HEK293 (cell line): ENCODE measurements around the gene GPAT2.
"Not testable (repeated sequence)": the region's sequence is repeated elsewhere in the genome, so short reads cannot be mapped to it uniquely, and the experiment has no call there.

Source experiments
- CTCF ChIP-seq: fragments of 450-650 bp; formaldehyde crosslinking; IDR thresholded peaks from 2 replicates; pipeline ENCODE4 v1.5.1; 2016; ENCODE audit warnings: missing biosample characterization, missing genetic modification characterization
- ZNF398 ChIP-seq: fragments of 450-650 bp; formaldehyde crosslinking; IDR thresholded peaks from 2 replicates; pipeline ENCODE4 v1.5.1; 2017; ENCODE audit warnings: missing biosample characterization, missing genetic modification characterization
- TF ChIP-seq, protein P1 (sequence below): fragments of 450-650 bp; formaldehyde crosslinking; optimal IDR thresholded peaks from 2 replicates; pipeline ENCODE3; 2016; ENCODE audit warnings: missing biosample characterization, mild to moderate bottlenecking, missing genetic modification characterization

DNA sequence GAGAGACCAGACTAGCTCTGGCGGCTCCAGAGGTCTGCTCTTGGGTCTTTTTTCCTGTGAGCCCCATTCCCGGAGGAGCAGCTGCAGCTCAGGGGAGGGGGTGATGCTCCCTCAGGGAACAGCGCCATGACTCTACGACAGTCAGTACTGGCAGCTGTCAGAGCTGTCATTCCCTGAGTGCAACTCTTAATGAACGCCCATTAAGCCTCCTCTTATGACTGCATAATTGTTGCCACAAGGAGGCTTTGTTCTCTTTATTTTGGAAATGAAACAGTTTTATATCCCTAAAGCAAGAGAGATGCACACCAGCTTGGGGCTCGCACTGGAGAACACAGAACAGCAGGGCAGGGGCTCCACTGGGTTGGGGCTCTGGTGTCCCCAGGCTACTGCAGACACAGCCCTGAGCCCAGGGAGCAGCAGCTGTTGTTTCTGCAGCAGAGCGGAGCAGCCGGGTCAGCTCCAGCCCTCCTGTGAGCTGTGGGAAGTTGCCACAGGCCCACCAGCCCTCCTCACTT lies 37.3 kb upstream of the GPAT2 start:
- TF ChIP-seq, protein P1, sequence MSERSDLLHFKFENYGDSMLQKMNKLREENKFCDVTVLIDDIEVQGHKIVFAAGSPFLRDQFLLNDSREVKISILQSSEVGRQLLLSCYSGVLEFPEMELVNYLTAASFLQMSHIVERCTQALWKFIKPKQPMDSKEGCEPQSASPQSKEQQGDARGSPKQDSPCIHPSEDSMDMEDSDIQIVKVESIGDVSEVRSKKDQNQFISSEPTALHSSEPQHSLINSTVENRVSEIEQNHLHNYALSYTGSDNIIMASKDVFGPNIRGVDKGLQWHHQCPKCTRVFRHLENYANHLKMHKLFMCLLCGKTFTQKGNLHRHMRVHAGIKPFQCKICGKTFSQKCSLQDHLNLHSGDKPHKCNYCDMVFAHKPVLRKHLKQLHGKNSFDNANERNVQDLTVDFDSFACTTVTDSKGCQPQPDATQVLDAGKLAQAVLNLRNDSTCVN (tag by site-specific recombination): not testable (repeated sequence)
- not testable (repeated sequence) for TF ChIP-seq CTCF (tag by site-specific recombination); ZNF398
